GM19372 (cell line): ENCODE results near the gene NUAK2.

ENCODE experiments used
- ATAC-seq: cut with Tn5 transposase; IDR thresholded peaks from one replicate; pipeline ENCODE4 v1.9.1; 2021; ENCODE audit warnings: mild to moderate bottlenecking, low read depth, moderate library complexity; ENCODE audit not compliant: unreplicated experiment

Gene NUAK2

GRCh38 chr1:205348554-205349487, 27.3 kb upstream of the NUAK2 start:
- no peak for ATAC-seq

GRCh38 chr1:205346956-205347574, 25.5 kb upstream of the NUAK2 start:
- ATAC-seq: no peak

DNA sequence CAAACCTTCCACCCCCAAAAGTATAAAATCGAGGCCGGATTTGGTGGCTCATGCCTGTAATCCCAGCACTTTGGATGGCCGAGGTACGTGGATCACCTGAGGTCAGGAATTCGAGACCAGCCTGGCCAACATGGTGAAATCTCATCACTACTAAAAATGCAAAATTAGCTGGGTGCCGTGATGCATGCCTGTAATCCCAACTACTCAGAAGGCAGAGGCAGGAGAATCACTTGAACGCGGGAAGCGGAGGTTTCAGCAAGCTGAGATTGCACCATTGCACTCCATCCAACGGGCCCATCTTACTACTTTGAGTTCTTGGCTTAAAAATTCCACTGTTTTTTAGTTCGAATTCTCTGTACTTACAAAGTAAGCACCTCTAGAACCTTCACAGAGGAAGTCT, 24.2 kb upstream of the NUAK2 start:
- no peak for ATAC-seq

DNA sequence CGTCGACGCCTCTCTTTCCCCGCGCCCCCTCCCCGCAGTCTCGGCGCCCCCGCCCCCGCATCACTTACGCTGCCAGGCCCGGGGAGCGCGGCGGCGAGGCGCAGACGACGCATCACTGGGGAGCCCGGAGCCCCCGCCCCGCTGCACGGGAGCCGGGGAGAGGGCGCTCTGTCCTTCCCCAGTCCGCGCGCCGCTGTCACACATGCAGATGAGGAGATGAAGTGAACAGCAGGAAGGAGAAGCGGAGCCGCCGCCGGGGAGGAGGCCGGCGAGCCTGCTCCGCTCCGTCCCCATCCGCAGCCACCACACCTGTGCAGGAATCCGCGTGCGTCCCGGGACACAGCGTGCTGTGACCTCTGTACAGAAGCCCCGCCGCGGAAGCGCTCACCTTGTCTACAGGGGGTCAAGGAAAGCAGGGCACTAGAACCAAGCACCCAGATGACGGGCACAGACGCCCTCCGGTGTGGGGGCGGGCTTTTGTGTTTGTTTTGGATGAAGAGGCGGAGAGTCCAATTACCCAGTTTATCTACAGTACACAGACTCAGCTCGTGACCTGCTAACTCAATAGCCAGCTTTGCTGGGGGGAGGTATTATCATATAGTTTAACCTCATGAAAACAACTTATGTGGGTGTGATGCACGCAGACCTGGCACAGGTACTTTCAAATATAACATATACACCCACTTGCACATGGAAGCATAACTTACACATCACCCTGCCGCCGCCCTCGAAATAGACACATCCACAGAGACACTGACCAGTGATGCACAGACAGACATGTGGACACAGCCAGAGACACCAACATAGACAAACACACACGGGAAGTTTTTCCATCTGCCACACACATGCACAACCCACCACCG, 22.8 kb upstream of the NUAK2 start:
- ATAC-seq: no peak

- no peak for ATAC-seq
These were observed 22.0 kb upstream of the NUAK2 start for GRCh38 chr1:205343431-205344065.

DNA sequence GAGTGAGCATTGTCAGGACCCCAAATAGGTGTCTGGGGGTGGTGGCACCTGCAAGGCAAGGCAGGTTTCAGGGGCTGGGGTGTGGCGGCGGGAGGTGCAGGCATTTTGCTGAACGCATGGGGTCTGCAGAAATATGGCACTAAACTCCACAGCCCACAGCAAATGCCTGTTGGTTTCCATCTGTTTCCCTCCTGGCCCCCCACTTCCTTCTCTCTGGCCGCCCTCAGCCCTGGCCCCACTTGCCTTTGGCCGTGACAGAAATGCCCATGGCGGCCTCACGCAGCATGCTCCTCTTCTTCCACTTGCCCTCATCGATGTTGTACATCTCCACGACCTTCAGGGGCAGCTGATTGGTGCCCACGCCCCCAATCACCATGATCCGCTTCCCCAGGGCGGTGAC, 21.4 kb upstream of the NUAK2 start:
- ATAC-seq: no peak

DNA sequence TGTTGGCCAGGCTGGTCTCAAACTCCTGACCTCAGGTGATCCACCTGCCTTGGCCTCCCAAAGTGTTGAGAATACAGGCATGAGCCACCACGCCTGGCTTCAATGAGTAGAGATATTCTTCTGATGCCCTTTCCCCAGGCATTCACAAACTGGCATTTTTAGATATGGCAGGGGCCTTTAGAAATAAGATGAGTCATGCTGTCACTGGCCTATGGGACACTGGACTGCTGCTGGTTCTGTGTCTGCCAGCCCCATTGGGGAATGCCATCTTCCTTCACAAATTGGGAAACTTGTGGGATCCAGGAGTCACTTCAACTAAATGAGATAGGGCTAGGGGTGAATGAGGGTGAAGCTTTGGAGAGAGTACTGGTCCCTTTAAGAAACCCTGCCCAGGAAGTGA, 19.1 kb upstream of the NUAK2 start:
- no peak for ATAC-seq

- peak; percentile 67 for ATAC-seq
These were observed 18.2 kb upstream of the NUAK2 start for GRCh38 chr1:205339717-205340116.

DNA sequence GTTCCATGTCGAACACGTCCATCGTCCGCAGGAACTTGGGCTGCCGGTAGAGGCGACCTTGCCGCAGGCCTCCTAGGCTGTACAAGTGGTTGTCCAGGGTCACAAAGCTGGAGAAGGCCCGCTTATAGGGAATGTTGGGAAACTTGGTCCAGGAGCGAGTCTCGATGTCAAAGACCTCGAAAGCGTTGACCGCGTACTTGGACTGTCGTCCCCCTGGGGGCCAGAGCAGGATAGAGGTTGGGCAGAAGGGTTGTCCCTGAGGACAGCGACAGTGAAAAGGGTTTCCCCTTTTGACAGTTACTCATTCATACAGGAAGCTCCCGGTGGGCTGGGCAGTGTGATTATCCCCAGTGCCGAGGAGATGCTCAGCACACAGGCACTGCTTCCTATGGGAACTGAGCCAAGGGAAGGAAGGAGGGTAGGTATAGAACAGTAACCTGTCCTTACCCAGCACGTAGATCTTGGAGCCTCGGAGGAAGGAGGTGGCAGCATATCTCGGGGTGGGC, 17.7 kb upstream of the NUAK2 start:
- no peak for ATAC-seq

DNA sequence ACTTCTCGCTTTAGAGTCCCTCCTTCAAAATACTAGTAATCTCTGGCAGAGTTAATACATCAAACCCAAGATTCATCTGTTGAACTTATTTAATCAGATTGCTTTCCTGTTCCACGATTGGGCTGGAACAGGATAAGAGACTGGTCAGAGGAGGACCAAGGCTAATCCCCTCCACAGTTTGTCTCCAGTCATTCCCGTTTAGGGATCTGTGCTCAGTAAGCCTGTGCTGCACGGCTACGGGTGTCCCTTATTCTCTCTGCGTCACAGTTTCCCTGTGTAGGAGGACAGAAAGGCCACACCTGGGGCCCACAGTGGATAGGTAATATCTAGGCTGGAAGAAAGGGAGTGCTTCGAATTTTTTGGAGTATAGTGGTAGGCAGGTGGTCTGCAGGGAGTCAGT, 16.5 kb upstream of the NUAK2 start:
- no peak for ATAC-seq

- no peak for ATAC-seq
These were observed 15.9 kb upstream of the NUAK2 start for GRCh38 chr1:205337481-205337880.

DNA sequence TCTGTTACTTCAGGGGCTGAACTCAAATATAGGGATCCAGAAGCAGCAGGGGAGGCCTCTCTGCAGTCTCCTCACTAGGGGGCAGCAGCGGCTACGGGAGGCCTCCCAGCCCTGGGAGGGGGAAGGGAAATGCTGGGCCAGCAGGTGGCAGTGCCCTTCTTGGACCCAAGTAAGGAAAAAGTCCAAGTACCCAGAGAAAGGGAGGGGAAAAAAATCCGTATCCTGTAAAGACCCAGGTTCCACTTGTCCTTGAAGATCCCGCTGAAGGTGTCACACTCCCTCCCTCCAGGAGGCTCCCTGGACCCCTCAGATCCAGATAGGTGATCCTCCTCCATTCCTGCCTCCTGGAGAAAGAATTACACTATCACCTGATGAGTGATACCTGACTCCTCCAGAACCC, 14.1 kb upstream of the NUAK2 start:
- no peak for ATAC-seq

DNA sequence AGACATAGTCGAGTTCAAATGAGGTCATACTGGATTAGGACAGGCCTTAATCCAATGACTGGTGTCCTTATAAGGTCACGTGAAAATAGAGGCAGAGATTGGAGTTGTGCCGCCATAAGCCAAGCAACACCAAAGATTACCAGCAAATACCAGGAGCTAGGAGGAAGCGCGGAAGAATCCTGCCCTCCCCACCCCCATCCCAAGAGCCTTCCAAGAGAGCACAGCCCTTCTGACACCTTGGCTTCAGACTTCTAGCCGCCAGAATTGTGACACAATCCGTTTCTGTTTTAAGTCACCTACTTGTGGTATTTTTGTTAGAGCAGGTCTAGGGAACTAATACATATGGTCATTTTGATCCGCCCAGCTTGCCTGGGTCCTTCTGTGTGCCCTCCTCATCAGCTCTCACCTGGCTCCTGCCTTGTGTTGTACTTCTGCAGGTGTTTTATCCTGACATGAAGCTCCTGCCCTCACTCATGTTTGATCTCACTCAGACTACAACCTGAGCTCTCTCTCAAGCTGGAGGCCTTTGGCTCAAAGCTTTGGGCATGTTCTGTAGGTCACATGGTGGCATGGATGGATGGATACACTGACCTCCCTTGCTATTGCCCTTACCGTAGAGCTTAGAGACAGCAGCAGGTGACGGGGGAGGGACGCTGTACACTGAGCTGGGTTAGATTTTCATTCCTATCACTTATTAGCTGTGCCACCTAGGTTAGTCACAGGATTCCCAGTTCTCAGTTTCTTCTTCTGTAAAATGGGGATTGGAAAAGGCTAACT, 10.7 kb upstream of the NUAK2 start:
- no peak for ATAC-seq

DNA sequence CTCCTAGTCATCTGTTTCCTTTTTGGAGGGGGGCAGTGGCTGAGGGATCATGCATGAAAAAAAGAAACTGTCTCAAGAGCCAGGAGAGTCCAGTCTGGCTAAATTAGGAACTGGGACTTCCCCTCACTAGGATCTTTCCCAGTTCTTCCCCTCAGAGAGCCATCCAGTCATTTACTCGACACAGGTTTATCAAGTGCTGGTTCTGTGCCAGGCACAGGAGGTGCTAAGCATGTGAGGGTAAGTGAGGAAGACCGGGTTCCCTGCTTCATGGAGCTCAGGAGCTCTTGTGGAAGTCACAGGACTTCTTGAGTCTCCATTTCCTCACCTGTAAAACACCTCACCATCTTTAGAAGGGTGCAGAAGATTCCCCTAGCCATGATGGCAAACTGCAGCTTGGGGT, 8.6 kb upstream of the NUAK2 start:
- no peak for ATAC-seq

DNA sequence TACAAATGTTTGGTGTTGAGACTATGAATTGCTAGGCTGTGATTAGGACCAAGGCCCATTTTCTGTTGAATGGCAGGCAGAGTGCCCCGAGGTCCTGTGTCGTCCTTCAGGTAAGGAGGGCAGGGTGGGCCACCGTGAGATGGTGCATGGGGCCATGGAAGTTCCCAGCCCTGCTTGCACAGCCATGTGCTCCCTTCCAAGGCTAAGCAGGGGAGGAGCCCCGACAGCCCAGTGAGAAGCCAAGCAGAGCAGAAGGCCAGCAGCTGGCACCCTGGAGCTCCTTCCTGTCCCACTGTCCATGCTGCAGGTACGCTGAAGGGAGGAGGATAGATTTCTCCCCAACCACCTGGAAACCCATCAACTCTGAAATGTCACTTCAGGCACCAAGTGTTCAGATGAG, 8.2 kb upstream of the NUAK2 start:
- no peak for ATAC-seq

- ATAC-seq: no peak
These were observed 6.9 kb upstream of the NUAK2 start for GRCh38 chr1:205328476-205328875.

DNA sequence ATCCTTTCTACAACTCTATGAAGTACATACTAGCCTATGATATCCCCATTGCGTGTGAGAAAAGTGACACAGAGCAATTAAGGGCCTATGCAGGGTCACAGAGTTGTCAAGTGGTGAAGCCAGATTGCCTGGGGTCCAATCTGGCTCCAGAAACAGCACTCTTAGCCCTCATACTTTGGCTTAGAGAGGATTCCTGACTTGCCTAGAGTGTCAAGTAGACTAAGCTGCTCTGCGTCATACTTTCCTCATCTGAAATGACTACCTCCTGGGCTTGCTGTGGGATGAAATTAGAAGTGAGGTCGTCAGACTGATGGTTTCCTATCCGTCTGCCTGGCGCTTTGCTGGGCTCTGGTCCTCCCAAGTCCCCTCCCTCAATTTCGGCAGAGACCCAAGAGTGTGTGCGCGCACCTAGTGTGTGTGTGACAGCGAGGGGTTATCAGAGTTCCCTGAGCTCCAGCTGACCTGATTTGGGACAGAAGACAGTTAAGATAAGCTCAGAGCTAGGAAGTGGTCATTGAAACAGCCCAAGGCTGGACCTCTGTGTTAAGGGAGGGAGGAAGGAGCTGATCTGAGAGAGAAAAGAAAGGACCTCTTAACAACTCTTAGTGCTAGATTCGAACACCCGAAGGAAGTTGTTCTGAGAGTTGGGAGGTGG, 5.4 kb upstream of the NUAK2 start:
- no peak for ATAC-seq

GRCh38 chr1:205325334-205325884, 3.9 kb upstream of the NUAK2 start:
- ATAC-seq: no peak

- no peak for ATAC-seq
These were observed 3.2 kb upstream of the NUAK2 start for GRCh38 chr1:205324781-205325180.
